COR-L47 (cell line): Measurements from ENCODE around the gene ERF.

Experiments used
- DNase-seq: peaks from one replicate; lab custom pipeline; 2025; lab: John Stamatoyannopoulos, UW

The ERF gene

DNA sequence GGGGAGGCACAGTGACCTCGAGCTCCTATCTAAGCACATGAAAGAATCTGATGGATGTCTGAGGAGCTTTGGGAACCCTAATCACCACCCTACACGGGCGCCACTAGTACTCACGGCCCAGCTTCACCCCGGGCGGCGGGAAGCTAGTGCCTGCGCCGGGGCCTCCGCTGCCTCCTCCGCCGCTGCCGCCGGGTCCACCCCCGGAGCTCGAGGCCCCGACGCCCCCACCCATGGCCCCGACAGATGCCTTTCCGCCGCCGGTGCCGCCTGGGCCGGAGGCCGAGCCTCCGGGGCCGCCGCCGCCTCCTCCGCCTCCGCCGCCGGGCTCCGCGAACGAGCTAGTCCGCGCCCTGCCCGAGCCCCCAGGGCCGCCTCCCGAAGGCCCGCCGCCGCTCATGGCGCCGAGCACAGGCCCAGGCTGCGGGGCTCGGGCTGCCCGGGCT lies 12.8 kb downstream of the ERF start:
- DNase-seq = no peak

DNA sequence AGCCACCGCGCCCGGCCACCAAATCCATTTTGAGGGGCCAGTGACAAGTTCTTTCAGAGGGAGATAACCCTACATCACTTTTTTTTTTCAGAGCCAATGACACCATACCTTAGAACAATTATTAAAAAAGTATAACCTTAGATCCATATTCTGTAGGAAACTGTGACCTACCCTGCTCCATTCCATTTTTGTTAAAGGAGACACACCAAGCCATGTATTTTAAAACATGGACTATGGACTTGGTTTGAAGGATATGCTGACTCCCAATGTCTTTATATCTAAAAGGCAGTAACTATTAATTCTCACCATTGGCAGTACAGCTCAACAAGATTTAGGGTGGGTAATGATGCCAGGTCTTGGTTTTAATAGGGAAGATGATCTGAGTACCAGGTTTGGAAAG lies 13.6 kb downstream of the ERF start:
- no peak for DNase-seq

DNA sequence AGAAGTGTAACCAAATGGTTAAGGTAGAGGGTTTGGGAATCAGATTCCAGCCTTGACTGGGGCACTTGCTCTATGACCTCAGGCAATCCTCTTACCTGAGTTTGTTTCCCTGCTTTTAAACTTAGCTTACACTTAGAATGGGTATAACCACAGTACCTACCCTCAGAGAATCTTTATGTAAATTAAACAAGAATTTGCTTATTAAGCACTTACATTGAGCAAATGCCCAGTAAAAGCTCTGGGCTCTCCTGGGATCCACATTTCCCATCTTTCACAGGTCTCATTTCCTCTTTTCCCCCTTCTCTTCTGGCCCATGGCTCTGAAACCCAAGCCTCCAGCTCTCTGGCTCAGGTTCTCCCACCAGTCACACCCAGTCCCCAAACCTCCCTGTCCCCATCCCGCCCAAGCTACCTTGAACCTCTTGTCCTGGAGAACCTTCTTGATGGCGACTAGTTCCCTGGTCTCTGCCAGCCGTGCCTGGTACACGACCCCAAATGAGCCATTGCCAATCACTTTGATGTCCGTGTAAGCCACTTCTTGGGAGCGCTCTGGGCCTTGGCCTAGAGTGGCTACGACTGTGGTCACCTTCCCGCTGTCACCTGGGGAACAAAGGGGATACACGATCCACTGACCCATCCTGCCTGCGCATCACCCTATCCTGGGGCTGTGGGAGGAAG lies 15.2 kb downstream of the ERF start:
- no peak for DNase-seq

DNA sequence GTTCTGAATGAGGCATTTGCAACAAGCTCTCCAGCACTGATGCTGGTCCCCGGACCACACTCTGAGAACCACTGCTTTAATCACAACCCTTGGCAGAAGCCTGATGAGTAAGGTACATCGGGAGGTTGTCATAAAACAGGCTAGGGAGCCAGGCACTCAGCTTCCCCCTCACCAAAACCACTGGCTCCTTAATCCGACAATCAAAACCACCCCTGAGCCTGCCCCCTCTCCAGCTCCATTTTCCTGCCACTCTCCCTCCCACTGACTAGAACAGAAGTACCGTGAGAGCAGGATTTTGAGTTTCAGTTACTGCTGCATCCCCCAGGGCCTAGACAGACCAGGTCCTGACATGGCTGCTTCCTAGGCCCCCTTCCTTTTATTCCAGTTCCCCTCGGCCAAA lies 19.7 kb downstream of the ERF start:
- no peak for DNase-seq

DNA sequence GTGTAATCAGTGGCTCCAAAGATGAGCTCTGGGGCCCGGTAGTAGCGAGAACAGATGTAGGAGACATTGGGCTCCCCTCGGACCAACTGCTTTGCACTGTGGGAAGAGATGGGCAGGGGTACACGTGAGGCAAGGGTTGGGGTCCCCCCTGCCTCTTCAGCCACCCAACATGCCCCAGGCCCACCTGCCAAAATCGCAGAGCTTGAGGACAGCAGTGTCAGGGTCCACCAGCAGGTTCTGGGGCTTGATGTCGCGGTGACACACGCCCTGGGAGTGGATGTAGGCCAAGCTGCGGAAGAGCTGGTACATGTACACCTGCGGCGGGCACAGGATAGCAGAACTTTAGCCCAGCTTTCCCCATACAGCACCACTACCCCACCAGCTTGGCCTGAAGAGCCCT lies 20.6 kb downstream of the ERF start:
- DNase-seq = no peak

DNA sequence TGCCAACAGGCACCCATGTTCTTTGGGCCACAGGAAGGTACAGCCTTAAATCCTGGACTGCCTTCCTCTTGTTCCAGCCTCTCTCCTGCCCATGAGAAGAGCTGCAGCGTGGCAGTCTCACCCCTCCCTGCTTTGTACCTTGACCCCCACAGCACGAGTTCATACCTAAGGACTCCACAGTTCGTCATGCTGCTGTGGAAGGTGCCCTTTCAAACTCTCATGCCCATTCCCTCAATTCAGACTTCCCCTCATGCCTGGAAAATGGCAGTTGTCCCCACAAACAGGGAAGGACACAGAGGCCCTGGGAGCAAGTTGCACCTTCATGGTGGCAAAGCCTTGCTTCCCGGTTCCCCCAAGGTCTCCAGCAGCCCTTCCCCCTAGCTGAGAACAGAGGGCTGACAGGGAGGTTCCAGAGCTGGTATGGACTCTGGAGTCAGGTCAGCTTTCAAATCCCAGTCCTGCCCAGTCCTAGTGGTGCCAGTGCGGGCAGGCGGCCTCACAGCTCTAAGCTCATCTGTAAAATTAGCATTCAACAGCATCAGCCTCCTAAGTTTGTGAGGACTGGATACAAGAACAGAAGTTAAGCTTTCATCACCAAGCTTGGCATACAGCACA lies 21.1 kb downstream of the ERF start:
- no peak for DNase-seq

DNA sequence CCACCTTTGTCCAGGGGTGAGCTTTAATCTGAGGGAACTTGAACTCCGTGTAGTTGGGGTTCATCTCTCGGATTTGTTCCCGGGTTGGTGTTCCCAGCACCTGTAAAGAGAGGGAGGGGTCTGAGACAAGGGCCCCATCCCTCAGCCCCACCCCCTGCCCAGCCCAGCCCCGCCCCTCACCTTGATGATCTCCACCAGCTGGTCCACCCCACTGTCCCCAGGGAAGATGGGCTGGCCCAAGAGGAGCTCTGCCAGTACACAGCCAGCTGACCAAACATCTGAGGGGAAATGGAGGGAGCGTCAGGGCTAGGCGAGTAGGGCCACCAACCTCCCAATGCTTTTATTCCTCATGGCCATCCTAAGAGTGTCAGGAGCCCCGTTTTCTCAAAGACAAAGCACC lies 21.8 kb downstream of the ERF start:
- no peak for DNase-seq

DNA sequence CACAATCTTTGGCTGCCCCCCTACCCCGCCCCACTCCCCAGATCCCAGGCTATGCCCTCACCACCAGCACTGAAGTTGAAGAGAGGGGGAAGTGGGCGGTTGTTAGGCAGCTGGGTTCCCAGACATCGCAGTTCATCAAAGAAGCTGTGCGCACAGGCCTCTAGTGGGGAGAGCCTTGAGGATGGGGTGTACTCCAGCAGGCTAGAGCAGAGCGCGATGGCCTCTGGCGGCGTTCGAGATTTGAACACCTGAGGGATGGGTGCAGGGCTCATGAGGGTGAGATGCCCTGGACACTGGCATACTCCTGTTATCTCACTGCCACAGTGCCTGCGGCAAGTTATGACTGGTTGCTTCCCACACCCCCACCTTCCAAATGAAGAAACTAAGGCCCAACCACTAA lies 22.5 kb downstream of the ERF start:
- no peak for DNase-seq

DNA sequence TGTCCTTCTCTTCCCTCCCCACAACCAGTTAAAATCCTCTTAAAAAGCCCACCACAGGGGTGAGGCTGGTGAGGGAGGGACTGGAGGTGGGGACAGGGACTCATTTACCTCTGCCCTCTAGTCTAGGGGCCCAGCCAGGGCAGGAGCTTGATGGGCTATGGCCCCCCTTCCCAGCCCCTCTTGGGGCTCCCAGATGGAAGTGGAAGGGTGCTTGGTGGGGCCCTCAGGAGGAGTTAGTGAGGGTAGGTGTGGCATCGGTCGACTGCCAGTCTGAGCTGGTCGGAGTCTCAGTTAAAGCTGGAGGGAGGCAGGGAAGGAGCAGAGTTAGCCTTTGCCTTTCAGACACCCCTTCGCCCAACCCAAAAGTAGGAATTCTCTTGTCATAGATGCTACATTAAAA lies 24.4 kb downstream of the ERF start:
- DNase-seq = no peak

DNA sequence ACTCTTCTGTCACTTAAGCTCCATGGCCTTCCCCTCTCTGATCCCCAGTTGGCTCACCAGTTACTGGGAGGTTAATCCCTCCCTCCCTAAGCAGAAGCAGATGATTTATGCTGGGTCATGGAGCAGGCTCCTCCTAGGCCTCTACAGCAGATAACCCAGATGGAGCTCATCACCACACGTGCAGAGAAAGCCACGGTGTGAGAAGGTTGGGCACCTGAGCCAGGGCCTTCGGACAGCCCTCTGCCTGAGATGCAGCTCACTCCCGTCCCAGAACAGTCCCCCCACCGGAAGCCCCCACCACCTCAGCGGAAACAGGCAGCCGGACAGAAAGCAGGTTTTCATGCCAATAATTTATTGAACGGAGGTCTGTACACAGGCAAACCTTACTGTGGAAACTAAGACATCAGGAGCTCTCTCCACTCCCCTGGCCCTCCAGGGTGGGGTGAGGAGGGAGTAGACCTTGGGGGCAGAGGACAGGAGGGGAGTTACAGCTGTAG lies 25.0 kb downstream of the ERF start:
- DNase-seq = no peak

DNA sequence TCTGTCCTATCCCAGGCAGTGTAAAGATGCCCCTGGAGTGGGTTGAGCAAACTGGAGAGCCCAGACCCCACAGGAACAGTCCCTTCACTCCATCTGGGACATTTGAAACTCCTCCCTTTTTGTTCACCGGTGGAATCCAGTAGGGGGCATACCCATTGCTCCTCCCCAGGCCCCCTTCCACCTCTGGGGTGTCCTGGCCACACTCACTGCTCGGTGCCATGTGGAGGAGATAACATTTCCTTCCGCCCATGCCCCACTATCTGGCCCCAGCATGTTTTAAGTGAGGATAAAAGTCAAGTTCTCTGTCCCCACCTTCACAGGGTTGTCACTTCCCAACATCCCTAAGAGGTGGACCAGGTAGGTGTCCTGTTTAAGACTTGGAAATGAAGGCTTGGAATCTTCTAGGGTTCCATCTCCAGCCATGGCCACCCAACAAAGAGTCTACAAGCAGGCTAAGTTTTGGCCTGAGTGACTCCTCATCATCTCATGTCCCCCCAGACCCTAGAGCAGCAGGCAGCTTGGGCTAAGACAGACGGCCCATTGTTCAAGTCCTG lies 25.6 kb downstream of the ERF start:
- no peak for DNase-seq

DNA sequence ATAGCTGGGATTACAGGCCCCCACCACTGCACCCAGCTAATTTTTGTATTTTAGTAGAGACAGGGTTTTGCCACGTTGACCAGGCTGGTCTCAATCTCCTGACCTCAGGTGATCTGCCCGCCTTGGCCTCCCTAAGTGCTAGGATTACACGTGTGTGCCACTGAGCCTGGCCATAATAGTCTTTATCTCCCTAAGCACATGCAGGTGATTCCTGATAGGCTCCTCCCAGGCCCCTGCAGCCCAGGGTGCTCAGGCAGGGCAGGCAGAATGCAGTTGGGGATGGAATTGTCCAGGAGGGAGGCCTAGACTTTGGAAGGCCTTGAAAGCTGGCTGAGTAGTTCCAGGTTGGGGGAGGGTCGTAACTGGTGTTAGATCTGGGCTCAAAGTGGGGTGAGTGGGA lies 26.3 kb downstream of the ERF start:
- DNase-seq = no peak

DNA sequence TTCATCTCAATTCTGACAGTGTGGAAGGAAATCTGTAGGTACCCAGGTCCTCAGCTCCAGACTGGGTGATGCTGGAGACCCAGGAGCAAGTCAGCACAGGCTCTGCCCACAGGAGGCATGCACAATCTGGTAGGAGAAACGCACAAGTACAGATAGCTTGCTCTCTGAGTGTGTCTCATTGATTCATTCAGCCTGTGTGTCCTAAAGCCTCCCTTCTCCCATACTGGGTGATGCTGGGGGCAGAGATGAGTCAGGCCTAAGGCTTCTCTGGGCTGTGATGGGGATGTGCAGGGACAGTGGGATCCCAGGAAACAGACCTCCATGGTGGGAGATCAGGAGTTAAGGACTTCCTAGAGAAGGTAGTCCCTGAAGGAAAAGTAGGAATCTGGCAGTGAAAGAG lies 28.0 kb downstream of the ERF start:
- DNase-seq = no peak

DNA sequence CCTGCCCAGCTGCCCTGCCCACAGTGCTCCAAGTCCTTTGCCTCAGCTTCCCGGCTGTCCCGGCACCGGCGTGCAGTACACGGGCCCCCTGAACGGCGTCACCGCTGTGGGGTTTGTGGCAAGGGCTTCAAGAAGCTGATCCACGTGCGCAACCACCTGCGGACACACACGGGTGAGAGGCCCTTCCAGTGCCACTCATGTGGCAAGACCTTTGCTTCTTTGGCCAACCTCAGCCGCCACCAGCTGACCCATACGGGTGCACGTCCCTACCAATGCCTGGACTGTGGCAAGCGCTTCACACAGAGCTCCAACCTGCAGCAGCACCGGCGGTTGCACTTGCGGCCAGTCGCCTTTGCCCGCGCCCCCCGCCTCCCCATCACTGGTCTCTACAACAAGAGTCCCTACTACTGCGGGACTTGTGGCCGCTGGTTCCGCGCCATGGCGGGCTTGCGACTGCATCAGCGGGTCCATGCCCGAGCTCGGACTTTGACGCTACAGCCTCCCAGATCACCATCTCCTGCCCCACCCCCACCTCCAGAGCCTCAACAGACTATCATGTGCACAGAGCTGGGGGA lies 29.1 kb downstream of the ERF start:
- DNase-seq = no peak

DNA sequence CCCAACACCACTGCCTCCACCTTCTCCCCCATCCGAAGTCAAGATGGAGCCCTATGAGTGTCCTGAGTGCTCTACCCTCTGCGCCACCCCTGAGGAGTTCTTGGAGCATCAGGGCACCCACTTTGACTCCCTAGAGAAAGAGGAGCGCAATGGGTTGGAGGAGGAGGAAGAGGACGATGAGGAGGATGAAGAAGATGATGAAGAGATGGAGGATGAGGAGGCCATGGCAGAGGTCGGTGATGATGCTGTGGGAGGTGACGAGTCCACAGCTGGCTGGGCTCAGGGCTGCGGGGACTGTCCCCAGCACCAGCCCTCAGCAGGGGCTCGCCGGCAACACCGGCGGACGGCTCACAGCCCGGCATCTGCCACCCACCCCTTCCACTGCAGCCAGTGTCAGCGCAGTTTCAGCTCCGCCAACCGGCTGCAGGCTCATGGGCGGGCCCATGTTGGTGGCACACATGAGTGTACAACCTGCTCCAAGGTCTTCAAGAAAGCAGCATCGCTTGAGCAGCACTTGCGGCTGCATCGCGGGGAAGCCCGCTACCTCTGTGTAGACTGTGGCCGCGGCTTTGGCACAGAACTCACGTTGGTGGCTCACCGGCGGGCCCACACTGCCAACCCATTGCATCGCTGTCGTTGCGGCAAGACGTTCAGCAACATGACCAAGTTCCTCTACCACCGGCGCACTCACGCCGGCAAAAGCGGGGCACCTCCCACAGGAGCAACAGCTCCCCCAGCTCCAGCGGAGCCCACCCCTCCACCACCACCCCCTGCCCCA lies 29.8 kb downstream of the ERF start:
- no peak for DNase-seq

DNA sequence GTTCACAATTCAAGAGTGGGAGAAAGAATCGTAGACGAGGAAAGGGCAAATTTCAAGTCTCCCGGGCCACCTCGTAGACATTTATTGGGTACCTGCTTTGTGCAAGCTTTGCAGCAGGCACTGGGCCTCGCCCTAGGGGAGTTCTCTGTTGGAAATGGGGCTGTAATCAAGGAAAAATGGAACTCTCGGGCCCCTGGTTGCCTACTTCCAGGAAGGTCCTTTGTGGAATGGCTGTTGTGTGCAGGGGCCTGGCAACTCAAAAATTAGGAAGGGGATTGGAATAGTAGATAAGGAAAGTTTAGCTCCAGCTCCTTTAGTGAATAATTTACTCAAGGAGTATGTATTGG lies 34.2 kb downstream of the ERF start:
- DNase-seq = no peak

DNA sequence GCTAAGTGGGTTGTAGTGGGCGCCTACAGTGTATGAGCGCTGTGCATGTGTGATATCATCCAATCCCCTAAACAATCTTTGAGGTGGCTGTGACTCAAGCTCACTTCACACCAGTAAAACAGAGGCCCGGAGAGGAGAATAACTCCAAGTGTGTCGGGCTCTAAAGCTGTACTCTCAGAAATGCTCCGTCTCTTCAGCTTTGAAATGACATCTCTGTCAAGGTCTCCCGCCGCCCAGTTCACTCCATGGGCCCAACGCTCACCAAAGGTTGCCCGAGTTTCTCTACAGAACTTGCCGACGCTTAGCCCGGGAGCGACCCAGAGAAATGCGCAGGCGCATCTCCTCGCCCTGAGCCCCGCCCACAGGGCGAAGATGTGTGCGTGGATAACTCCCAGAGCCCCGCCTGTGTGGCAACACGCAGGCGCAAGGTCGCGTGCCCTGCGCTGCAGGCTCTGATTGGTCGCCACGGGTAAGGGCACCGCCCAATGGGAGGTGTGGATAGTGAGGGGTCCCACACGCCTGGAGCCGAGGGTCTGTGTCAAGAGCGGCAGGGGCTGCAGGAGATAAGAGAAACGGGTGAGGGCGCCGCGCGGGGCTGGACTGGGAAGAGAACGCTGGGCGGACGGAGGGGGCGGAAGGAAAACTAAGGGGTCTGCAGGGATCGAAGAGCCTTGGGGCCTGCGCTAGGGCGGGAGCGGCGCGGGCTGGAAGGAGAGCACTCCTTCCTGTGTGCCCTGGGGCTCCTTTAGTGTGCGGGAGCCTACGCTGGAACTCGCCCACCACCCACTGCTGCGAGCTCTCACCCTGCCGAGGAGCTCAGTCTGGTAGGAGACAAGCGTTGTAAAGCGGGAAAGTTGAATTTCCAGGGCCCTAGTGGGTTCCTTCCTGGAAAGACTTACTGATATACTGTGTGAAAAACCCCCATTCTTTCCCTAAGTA lies 34.8 kb downstream of the ERF start, which contains the start of gene ZNF526:
Gene ZNF526 (plus strand): TSS at position 501 of the 939 bp plus-strand sequence. CDS start 4,092 bp downstream, outside the sequence.
- DNase-seq = peak; percentile 97

DNA sequence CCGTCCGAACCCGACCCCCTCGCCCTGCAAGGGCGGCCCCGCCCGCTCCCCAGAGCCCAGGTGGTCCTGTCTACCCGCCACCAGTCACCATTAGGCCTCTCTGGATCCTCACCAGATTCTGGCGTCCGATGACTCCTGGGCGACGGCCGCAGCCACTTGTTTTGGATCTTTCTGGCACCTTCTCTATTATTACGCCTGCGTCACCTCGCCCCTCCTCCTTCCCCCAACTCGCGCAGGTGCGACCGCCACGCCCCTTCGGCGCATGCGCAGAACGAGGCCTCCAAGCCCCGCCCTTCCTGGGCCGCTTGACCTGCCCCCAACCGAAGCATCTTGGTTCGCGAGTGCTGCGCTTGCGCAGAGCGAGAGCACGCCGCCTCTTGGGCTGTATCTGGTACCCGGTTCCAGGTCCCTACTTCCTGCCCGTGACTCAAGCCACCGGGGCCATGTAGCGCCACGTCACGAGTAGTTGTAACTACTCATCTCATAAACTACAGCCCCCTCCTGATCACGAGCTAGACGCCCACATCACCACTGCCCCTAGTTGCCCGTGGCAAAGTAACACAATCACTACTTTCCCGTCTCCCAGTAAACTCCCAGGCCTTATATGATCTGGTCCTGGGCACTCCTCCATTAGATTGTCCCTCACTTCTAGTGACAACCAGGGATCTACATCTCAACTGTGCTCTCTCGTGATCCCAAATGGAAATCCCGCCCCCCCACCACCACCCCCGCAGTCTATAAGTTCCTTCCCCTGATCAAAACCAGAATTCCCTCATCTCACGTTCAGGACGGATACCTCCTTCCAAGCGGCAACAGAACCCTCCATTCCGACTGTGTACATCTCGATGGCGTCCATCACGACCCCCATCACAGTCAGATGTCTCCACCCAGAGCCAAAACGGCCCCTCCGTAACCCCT lies 37.1 kb downstream of the ERF start, which contains the start of gene DEDD2:
Gene DEDD2 (minus strand): TSS at position 158 of the 918 bp plus-strand sequence. CDS start 670 bp downstream, outside the sequence.
- peak; percentile 96 for DNase-seq

DNA sequence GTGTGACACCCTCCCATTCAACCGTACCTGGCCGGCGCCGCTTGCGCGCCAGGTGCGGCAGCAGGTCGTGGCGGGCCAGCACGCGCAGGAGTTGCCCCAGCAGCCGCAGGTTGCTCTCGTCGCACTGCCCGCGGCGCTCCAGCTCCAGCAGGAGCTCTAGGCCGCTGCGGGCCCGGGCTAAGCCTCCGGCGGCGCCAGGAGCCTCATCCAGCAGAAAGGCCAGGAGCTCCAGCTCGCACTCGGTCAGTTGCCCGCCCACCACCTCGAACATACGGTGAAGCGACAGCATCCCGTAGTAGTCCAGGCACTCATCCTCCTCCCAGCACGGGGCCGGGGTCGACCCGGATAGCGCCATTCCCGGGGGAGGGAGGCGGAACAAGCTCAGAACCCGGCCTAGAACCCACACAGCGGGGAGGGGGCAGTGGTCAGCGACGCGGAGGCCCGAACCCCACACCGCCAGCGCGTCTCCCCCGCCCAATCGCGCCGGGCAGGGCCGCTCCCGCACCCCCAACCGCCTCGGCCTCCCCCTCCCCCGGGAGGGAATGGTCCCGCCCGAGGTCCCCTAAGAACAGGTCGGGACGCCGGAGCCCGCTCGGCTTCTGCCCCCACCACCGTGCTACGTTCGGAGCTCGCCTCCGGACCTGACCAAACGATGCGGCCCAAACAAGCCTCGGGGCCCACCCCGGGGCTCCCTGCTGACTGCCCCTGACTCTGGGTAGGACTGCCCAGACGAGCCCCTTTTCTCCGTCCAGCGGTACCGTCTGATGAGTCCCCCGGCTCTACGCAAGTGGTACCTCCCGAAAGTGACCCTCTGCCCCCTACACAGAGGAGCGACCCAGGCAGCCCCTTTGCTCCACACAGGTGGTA lies 38.0 kb downstream of the ERF start:
- DNase-seq = peak; percentile 31
